Mucosa of descending colon (tissue), 3 donors: ENCODE measurements around the gene ZNF77. TPM values are rescaled to one million over a fixed set of nuclear protein-coding genes. Genes with fewer than 3 reads are reported as not detected.
"Not testable (repeated sequence)": the region's sequence is repeated elsewhere in the genome, so short reads cannot be mapped to it uniquely, and the experiment has no call there.

Experiments
- ATAC-seq: fragments of 200-7000 bp; cut with Tn5 transposase; one replicate; pipeline ENCODE4 v1.9.1; 2020; ENCODE audit warnings: mild to moderate bottlenecking, moderate library complexity
- DNase-seq, 3 donors: peaks; one replicate each; pipeline ENCODE4 v3.0.0-alpha.2; 2020
- H3K36me3 ChIP-seq: fragments of 200-600 bp; one replicate; pipeline ENCODE4 v1.8.0; 2021; ENCODE audit warnings: low read depth, mild to moderate bottlenecking
- H3K4me1 ChIP-seq: fragments of 200-600 bp; one replicate; pipeline ENCODE4 v1.8.0; 2021; ENCODE audit warnings: low read depth, mild to moderate bottlenecking
- H3K4me3 ChIP-seq: fragments of 200-600 bp; one replicate; pipeline ENCODE4 v1.8.0; 2021; ENCODE audit warnings: mild to moderate bottlenecking
- H3K9me3 ChIP-seq: fragments of 200-600 bp; one replicate; pipeline ENCODE4 v1.8.0; 2021; ENCODE audit warnings: mild to moderate bottlenecking
- intact Hi-C, 2 donors: fragments of 100-400 bp; cut with DNase I in 1 of 2; cut with micrococcal nuclease in 1 of 2; formaldehyde crosslinking; loops; one replicate each; pipeline versions ENCODE4 v1.11.0 to v1.11.1; 2022; cut with DNase I, micrococcal nuclease
- total RNA-seq, 3 donors: library from RNA; stranded (reverse); fragmentation: NEBNext Ultra II Directional in 2 of 3; extraction: Animal tissue kit (Norgen Biotek cat#: 25700) in 2 of 3; gene quantifications; one replicate each; pipeline versions ENCODE4 v1.2.1 to v1.2.4, GENCODE V29; 2021 to 2023
- TF ChIP-seq, protein P1 (sequence below): fragments of 200-600 bp; IDR thresholded peaks from one replicate; pipeline ENCODE4 v1.8.0; 2022; ENCODE audit warnings: antibody characterized with exemption, mild to moderate bottlenecking
- donor health status: DM: no; HTN: no; CAD: no; lungs with moderate emphysema.
- donor health status: DM: no; HTN: no; CAD: no.
- donor health status: DM: no; HTN: yes; CAD: no.

ZNF77 gene
- total RNA-seq, 3 donors from 2014 or later, result 4.1 to 4.5 (median 4.1) TPM

DNA sequence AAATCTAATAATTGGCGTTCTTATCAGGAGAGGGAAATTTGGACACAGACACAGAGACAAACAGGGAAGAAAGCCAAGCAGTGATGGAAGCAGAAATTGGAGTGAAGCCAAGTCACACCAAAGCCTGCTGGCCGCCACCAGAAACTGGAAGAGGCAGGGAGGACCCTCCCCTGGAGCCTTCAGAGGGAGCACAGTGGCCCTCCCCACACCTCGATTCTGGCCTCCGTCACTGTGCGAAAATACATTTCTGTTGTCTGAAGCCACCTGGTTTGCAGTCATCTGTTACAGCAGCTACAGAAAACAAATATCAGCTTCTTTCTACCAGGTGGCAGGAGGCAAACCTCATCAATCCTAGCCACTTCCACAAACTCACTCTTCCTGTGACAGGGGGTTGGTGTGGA lies 24.3 kb upstream of the ZNF77 start:
- TF ChIP-seq, protein P1, sequence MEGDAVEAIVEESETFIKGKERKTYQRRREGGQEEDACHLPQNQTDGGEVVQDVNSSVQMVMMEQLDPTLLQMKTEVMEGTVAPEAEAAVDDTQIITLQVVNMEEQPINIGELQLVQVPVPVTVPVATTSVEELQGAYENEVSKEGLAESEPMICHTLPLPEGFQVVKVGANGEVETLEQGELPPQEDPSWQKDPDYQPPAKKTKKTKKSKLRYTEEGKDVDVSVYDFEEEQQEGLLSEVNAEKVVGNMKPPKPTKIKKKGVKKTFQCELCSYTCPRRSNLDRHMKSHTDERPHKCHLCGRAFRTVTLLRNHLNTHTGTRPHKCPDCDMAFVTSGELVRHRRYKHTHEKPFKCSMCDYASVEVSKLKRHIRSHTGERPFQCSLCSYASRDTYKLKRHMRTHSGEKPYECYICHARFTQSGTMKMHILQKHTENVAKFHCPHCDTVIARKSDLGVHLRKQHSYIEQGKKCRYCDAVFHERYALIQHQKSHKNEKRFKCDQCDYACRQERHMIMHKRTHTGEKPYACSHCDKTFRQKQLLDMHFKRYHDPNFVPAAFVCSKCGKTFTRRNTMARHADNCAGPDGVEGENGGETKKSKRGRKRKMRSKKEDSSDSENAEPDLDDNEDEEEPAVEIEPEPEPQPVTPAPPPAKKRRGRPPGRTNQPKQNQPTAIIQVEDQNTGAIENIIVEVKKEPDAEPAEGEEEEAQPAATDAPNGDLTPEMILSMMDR, result no peak
- ATAC-seq (peak; percentile 62), DNase-seq (peak in 1 of 3 donors; percentile 42)
- H3K4me3 ChIP-seq, result no peak overlapping the region
- H3K4me1 ChIP-seq, result peaks cover 3% of the 10 kb centered on the region
- no peaks in the 10 kb centered on the region for H3K36me3 ChIP-seq
- intact Hi-C loops, result loop anchor here (10.0 kb wide), 2 partner anchors 136 to 196 kb away; no protein-coding TSS in a partner anchor
- H3K9me3 ChIP-seq, result no peaks in the 10 kb centered on the region

DNA sequence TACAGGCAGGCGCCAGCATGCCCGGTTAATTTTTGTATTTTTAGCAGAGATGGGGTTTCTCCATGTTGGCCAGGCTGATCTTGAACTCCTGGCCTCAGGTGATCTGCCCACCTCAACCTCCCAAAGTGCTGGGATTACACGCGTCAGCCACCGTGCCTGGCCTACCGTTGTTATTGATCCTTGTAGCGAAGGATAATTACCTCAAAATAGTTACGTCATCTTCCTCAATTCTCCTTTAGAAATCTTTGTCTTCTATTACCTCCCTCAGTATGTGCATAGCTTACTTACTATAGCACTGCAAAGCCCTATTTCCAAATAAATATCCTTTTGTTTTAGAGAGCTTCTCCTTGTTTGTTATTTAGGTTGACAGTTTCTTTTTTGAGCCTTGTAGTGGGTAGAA lies 23.2 kb upstream of the ZNF77 start:
- Histone ChIP-seq H3K4me1 (peaks cover 3% of the 10 kb centered on the region), H3K9me3 (no peaks in the 10 kb centered on the region), H3K4me3 (no peak overlapping the region), H3K36me3 (no peaks in the 10 kb centered on the region)
- DNase-seq (no peak), ATAC-seq (no peak)
- intact Hi-C loops, result loop anchor here (10.0 kb wide), 2 partner anchors 137 to 197 kb away; no protein-coding TSS in a partner anchor
- TF ChIP-seq, protein P1, result no peak

DNA sequence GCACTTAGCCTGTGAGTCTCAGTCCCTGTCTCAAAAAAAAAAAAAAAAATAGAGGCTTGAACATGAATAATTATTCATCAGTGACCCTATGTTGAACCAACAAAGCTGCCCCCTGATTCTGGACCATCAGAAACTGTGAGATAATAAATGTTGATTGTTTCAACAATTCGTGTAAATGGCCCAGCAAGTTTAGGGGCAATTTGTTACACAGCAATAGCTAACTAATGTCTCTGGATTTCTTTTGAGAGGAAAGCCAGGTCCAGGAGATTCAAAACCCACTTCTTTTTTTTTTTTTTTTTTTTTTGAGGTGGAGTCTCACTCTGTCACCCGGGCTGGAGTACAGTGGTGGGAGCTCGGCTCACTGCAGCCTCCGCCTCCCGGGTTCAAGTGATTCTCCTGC lies 20.1 kb upstream of the ZNF77 start:
- Histone ChIP-seq H3K36me3 (no peaks in the 10 kb centered on the region), H3K9me3 (no peaks in the 10 kb centered on the region), H3K4me3 (no peak overlapping the region), H3K4me1 (peaks cover 3% of the 10 kb centered on the region)
- DNase-seq (no peak), ATAC-seq (no peak)
- intact Hi-C loops, result loop anchor here (10.0 kb wide), 2 partner anchors 140 to 200 kb away; no protein-coding TSS in a partner anchor
- TF ChIP-seq, protein P1, result no peak

DNA sequence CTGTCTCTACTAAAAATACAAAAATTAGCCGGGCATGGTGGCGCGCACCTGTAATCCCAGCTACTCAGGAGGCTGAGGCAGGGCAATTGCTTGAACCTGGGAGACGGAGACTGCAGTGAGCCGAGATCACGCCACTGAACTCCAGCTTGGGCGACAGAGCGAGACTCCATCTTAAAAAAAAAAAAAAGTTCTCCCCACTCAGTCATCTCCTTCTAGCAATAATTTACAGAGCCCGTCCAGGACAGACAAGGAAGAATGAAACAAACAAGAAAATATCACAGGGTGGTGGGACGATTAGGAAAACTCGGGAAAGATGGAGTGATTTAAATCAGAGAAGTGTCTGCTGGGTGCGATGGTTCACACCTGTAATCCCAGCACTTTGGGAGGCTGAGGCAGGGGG lies 18.9 kb upstream of the ZNF77 start:
- not testable (repeated sequence) for H3K9me3 ChIP-seq, ATAC-seq, H3K4me3 ChIP-seq, DNase-seq, H3K4me1 ChIP-seq, H3K36me3 ChIP-seq
- intact Hi-C loops, result loop anchor here (10.0 kb wide), 2 partner anchors 141 to 201 kb away; no protein-coding TSS in a partner anchor

DNA sequence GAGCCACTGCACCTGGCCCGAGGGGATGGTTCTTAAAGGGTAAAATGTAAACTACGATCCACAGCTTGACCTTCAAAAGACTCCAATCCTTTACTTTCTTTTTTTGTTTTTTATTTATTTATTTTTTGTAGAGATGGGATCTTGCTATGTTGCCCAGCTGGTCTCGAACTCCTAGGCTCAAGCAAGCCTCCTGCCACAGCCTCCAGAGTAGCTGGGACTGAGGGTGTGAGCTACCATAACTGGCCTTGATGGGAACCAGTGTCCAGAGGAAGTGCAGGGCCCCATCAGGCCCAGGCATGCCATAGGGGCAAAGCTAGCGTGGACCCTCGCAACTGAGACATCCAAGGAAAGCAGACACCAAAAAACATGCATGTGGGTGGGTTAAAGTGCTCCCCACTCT lies 18.4 kb upstream of the ZNF77 start:
- H3K36me3 ChIP-seq, result no peaks in the 10 kb centered on the region
- DNase-seq (no peak), ATAC-seq (no peak)
- H3K9me3 ChIP-seq, result no peaks in the 10 kb centered on the region
- intact Hi-C loops, result loop anchor here (10.0 kb wide), 2 partner anchors 142 to 202 kb away; no protein-coding TSS in a partner anchor
- TF ChIP-seq, protein P1, result no peak
- no peak overlapping the region for H3K4me3 ChIP-seq
- no peaks in the 10 kb centered on the region for H3K4me1 ChIP-seq

DNA sequence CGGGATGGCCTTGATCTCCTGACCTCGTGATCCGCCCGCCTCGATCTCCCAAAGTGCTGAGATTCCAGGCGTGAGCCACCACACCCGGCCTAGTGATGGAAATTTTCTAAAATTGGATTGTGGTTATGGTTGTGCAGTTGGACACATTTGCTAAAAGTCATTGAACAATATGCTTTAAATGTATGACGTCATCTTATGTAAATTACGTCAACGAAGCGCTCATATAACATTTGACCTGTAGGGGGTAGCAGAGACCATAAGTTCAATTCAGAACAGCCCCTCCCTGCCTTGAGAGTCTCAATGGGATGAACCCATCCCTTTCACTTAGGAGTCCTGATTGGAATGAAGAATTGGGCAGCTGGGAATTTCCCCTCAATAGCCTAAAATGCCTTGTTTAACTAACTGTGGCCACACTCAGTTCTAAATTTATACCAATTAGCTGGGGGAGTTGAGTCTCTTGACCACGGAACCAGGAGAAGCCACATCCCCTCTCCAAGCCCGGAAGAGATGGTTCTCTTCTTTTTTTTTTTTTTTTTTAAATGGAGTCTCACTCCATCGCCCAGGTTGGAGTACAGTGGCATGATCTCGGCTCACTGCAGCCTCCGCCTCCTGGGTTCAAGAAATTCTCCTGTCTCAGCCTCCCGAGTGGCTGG lies 17.4 kb upstream of the ZNF77 start:
- TF ChIP-seq, protein P1, result peak; percentile 35
- ATAC-seq (peak; percentile 75), DNase-seq (peak in 1 of 3 donors; percentile 75)
- Histone ChIP-seq H3K9me3 (no peaks in the 10 kb centered on the region), H3K36me3 (no peaks in the 10 kb centered on the region), H3K4me1 (no peaks in the 10 kb centered on the region), H3K4me3 (no peak overlapping the region)
- intact Hi-C loops, result loop anchor here (10.0 kb wide), 2 partner anchors 143 to 203 kb away; no protein-coding TSS in a partner anchor
